ENCODE results near the gene EGFL8.
"Not testable (repeated sequence)": the region's sequence is repeated elsewhere in the genome, so short reads cannot be mapped to it uniquely, and the experiment has no call there.

Gene EGFL8

DNA sequence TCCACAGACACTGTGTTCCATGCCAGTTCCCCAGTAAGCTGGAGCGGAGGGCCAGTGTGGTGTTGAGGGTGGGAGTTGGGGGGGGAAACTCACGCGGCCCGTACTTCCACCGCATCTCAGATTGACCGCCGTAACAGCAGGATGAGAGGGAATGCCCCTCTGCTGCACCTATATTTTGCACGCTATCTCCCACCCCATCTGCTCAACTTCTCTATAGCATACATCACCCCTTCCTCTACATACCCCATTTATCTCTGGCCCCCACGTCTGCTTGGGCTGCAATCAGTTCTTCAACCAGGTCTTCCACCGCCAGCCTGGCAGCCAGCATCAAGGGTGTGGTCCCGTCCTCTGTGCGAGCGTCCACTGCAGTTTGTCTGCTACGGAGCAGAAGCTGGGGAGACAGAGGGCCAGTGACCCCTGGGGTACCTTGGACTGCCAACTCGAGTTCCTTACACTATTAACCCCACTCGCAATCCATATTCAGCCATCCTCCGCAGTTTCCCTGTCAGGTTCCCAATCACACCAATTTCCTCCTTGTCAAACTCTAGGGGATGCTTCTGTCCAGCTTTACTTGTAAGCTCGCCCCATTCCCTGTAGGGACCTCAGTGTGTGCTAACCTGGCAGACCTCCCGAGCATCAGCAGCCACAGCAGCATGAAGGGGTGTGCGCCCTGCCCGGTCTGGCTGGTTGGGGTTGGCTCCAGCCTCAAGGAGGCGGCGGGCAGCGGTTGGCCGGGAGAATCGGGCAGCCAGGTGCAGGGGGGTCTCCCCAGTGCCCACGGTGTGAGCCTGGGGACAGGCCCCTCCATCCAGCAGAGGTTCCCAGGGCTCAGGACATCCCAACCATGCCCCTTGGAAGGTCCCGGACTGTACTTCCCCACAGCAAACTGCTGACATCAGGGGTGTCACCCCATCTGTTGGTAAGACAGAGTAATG lies 32.6 kb downstream of the EGFL8 start:
- DNase-seq (ENCODE audit: low spot score) = no peak

DNA sequence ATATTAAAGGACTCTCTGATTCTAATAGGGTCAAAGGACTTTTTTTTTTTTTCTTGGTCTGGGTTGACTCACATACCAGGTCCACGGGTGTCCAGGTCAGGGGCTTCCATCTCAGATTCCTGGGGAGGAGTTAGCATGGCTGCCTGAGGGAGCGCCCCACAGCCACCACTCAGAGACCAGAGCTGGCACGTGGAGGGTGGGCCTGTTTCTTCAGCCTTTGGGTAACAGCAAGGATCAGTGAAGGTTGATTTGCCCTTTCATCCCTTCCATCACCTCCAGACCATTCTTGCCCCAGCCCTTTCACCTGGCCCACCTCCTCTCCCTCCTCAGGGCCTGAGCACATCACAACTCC lies 33.9 kb downstream of the EGFL8 start:
- no peak for DNase-seq (ENCODE audit: low spot score)

DNA sequence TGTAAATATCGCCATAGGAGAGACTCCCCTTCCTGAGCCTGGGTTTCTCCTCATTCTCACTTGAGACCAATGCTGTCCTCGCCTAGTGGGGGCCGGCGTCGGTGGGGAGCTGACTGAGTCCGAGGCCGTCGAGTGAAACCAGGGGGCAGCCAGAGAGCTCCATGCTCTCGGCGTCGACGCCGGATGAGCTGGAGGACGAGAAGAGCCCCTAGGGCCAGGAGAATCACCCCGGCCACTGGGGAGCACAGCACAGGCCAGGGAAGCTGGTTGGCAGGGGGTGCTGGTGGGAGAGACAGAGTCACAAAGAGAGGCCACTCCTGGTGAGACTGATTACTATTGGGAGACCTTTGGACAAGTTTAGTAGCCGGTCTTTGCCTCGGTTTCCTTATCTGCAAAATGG lies 34.5 kb downstream of the EGFL8 start:
- DNase-seq (ENCODE audit: low spot score) = no peak

GRCh38 chr6:32200711-32201475 lies 36.5 kb downstream of the EGFL8 start:
- DNase-seq (ENCODE audit: low spot score) = no peak

DNA sequence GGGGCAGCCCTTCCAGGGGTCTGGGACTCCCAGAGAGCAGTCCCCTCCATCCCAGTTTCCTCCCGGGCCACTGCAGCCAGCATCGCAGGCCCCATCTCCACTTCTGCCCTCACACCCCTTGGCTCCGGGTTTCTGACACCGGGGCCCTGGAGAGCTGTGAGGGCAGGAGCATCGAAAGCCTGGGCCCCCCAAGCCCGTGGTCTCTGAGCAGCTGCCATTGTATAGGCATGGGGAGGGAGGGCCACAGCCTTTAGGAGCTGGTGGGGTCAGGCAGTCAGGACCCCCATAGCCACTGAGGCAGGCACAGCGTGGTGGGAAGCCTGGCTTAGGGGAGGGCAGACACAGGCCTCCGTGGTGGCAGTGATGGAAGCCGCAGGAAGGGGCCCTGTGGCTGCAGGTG lies 37.8 kb downstream of the EGFL8 start:
- DNase-seq (ENCODE audit: low spot score) = no peak

GRCh38 chr6:32203426-32204267 lies 39.3 kb downstream of the EGFL8 start:
- DNase-seq (ENCODE audit: low spot score) = no peak

DNA sequence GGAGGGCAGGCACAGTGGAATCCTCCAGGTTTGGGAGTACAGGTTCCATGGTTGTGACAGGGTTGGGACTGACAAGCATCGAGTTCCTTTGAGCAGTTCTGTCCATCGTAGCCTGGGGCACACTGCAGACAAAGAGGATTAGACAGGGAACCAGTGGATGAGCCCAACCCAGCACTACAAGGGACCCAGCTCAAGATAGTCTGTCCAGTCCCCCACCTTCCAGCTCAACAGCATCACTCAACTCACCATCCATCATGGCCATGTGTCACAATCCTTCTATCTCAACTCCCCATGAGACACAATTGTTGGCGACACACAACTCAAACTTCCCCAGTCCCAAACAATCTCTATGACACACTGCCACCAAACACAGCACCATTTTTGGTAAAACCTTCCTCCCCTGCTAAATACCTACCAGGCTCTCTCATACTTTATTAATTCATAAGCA lies 39.9 kb downstream of the EGFL8 start:
- DNase-seq (ENCODE audit: low spot score) = no peak

- DNase-seq (ENCODE audit: low spot score) = no peak
Measured at GRCh38 chr6:32208996-32209395, 44.6 kb downstream of the EGFL8 start.

DNA sequence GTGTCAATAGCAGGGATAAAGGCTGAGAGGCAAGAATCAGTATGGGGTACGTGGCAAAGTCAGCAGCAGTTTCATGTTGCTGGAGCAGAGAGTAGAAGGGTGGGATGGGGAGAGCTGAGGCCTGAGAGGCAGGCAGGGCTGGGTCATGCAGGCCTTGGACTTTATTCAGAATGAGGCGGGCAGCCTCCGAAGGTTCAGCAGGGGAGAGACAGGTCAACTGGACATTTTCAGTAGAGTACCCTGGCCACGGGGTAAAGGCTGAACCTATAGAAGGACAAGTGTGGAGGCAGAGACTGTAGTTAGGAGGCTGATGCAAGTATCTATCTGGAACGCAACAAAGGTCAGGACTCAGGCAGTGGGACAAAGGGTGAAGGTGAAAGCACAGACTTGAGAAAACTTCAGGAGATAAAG lies 45.8 kb downstream of the EGFL8 start:
- DNase-seq (ENCODE audit: low spot score) = no peak

DNA sequence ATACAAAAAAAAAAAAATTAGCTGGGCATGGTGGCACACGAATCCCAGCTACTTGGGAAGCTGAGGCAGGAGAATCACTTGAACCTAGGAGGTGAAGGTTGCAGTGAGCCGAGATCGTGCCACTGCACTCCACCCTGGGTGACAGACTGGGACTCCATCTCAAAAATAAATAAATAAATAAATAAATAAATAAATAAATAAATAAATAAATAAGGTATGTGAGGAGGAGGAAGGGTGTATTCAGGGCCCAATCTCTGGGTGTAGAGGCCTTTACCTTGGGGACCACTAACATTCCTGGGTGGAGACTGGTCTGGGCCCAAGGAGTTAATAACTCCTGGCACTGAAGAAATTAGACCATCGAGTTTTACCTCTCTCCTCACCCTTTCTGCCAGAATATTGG lies 47.0 kb downstream of the EGFL8 start:
- not testable (repeated sequence) for DNase-seq (ENCODE audit: low spot score)

DNA sequence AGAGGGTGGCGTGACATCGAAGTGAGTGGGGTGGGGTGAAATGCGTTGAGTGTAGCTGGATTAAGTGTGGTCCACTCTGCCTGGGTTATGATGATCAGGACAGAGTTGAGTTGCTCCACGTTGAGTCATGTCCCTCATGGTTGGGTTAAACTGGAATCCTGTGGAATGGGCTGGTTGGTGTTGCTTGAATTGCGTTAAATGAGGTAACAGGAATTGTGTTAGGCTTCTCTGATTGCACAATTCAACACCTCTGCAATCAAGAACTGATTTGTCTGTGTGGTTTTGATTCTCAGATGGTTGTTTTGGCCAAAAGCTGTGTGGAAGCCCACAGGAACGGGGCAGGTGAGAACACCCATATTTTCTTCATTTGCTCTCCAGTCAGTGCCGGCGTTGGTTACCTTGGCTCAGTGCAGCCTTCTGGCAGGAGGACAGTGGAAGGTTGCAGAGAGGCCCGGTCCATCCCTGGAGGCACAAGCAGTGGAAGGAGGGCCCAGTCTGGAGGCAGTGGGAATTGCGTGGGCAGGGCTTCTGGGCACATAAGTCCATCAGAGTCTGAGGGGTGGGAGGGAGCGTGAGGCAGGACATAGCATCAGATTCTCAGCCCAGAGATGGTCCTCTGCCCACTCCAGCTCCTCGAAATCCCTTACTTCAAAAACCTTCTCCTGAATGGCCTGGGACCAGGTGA lies 47.8 kb downstream of the EGFL8 start:
- no peak for DNase-seq (ENCODE audit: low spot score)

DNA sequence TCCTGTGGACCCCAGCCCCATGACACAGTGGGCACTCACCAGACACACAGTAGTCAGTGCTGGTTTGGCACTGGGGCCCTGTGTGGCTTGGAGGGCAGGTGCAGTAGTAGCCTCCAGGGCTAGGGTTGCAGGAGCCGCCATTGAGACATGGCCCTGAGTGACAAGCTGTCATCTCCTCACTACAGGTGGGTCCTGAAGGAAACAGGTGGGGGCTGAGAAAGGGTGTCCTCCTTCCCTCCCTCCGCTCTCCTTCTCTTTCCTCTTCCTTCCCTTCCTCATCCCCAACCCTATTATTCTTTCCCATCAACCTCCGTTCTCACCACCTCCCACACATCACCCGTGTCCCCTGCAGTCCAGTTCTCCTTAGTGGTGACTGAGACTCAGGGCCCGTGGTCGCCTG lies 49.3 kb downstream of the EGFL8 start:
- DNase-seq (ENCODE audit: low spot score) = no peak

- no peak for DNase-seq (ENCODE audit: low spot score)
Measured at GRCh38 chr6:32214126-32214525, 49.7 kb downstream of the EGFL8 start.

GRCh38 chr6:32215617-32216016 lies 51.2 kb downstream of the EGFL8 start:
- no peak for DNase-seq (ENCODE audit: low spot score)

- no peak for DNase-seq (ENCODE audit: low spot score)
Measured at GRCh38 chr6:32216285-32216684, 51.9 kb downstream of the EGFL8 start.

DNA sequence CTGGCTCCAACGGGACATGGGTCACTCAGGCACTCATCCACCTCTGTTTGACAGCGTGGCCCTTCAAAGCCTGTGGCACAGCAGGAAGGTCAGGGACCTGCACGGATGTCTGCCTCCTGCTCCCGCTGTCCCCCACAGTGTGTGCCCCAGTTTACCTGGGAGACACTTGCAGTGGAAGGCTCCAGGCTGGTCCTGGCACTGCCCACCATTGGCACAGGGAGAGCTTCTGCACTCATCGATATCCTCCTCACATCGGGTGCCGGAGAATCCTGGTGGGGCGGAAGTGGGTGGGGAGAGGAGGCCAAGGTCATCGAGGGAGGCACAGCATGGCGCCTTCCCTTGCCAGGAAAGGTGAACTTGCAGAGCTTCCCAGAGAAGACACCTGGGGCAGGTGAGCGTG lies 52.6 kb downstream of the EGFL8 start:
- DNase-seq (ENCODE audit: low spot score) = no peak
